Measurements from ENCODE around the gene MAP7. TPM values are rescaled to one million over a fixed set of nuclear protein-coding genes. Genes with fewer than 3 reads are reported as not detected.

The MAP7 gene
- total and polyA plus RNA-seq, 2 of the 13 experiments (the other 11 are each of a cell fraction or from before 2014, with no cell fraction given) = 0.04 TPM; not detected in 1

DNA sequence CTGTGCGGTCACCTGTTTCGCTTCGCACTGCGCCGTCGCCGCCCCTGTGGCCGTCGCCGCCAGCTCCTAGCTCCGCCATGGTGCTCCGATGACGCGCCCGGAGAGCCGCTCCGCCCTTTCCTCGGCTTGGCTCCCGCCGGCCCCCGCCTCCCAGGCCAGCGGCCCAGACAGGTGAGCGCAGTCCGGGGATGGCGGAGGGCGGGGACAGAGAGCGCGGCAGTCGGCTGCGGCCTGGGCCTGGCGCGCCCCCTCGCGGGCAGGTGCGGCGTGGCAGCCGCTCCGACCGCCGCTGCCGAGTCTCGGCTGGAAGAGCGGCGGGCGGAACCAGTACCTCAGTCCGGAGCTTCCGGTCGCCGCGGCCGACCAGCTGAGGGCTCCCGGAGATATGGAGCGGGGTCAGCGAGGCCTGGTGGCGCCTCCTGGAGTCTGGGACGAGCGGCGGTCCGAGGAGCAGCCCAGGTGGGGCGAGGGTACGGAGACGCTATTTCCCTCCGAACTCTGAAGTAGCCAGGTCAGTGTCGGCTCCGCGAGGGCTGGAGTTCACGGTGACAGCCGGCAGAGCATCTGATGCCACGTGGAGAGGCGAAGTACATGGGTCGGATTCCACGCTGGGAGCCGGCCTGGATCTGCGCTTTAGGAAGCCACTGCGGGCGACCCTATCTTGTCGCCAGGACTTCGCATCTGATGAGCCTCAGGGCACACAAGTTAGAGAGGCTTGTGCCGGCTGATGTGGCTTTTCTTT lies at the start of gene MAP7 (continued):
- TF ChIP-seq IKZF4 (CRISPR knock-in tag; IDR thresholded peaks at IDR 0.05; ENCODE audit: borderline replicate concordance, low read depth, not compliant biosample characterization) = no peak
- TF ChIP-seq KIAA2018 (CRISPR knock-in tag; IDR thresholded peaks at IDR 0.05; ENCODE audit: borderline replicate concordance) = no peak
- TF ChIP-seq, protein P1, sequence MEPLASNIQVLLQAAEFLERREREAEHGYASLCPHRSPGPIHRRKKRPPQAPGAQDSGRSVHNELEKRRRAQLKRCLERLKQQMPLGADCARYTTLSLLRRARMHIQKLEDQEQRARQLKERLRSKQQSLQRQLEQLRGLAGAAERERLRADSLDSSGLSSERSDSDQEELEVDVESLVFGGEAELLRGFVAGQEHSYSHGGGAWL (CRISPR knock-in tag; IDR thresholded peaks at IDR 0.05) = peak; percentile 41; the same call in 1 of the 2 replicates
- TF ChIP-seq, protein P2, sequence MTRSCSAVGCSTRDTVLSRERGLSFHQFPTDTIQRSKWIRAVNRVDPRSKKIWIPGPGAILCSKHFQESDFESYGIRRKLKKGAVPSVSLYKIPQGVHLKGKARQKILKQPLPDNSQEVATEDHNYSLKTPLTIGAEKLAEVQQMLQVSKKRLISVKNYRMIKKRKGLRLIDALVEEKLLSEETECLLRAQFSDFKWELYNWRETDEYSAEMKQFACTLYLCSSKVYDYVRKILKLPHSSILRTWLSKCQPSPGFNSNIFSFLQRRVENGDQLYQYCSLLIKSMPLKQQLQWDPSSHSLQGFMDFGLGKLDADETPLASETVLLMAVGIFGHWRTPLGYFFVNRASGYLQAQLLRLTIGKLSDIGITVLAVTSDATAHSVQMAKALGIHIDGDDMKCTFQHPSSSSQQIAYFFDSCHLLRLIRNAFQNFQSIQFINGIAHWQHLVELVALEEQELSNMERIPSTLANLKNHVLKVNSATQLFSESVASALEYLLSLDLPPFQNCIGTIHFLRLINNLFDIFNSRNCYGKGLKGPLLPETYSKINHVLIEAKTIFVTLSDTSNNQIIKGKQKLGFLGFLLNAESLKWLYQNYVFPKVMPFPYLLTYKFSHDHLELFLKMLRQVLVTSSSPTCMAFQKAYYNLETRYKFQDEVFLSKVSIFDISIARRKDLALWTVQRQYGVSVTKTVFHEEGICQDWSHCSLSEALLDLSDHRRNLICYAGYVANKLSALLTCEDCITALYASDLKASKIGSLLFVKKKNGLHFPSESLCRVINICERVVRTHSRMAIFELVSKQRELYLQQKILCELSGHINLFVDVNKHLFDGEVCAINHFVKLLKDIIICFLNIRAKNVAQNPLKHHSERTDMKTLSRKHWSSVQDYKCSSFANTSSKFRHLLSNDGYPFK (CRISPR knock-in tag; IDR thresholded peaks at IDR 0.05; ENCODE audit: borderline replicate concordance) = no peak
- TF ChIP-seq TMF1 (CRISPR knock-in tag; IDR thresholded peaks at IDR 0.05; ENCODE audit: low read depth) = peak; percentile 83; the same call in 1 of the 2 replicates
- TF ChIP-seq ZNF136 (CRISPR knock-in tag; IDR thresholded peaks at IDR 0.05; ENCODE audit: low read depth) = no peak
- no peak for TF ChIP-seq NFYC (CRISPR knock-in tag; IDR thresholded peaks at IDR 0.05)
- TF ChIP-seq ZNF30 (CRISPR knock-in tag; IDR thresholded peaks at IDR 0.05) = no peak
- no peak for TF ChIP-seq PAXIP1 (CRISPR knock-in tag; conservative IDR thresholded peaks at IDR 0.05)
- no peak for TF ChIP-seq RBM22 (optimal IDR thresholded peaks at IDR 0.05; ENCODE audit: low read length)
- no peak for TF ChIP-seq FOXK1 (CRISPR knock-in tag; IDR thresholded peaks at IDR 0.05; ENCODE audit: borderline replicate concordance, low read depth)

All from HepG2 (cell line).